Transverse colon (tissue), 4 donors: ENCODE measurements around the gene SSR4. TPM values are rescaled to one million over a fixed set of nuclear protein-coding genes. Genes with fewer than 3 reads are reported as not detected.

Experiments
- DNase-seq: peaks from one replicate; pipeline ENCODE4 v3.0.0-alpha.2; 2019
- H3K27ac ChIP-seq, 4 donors: fragments of 200-600 bp; sonication (generic); 2 replicates each; pipeline ENCODE4 v1.5.1; 2016 to 2018; ENCODE audit warnings: inconsistent platforms in 4 of 4
- H3K27me3 ChIP-seq: fragments of 200-600 bp; sonication (generic); 2 replicates; pipeline ENCODE4 v1.5.1; 2017; ENCODE audit warnings: inconsistent platforms
- H3K36me3 ChIP-seq, 4 donors: fragments of 200-600 bp; sonication (generic); 2 replicates each; pipeline ENCODE4 v1.5.1; 2017 to 2019; ENCODE audit warnings: inconsistent platforms in 4 of 4
- H3K4me1 ChIP-seq, 4 donors: fragments of 200-600 bp; sonication (generic); 2 replicates each; pipeline ENCODE4 v1.5.1; 2017 to 2020; ENCODE audit warnings: inconsistent platforms in 4 of 4
- H3K4me3 ChIP-seq, 4 donors: fragments of 200-600 bp; sonication (generic); 1 replicate in 1 of 4; 2 replicates in 3 of 4; pipeline versions ENCODE4 v1.5.1 to v1.6.1; 2017 to 2019; ENCODE audit warnings: inconsistent platforms in 4 of 4
- H3K9me3 ChIP-seq, 2 donors: fragments of 200-600 bp; sonication (generic); 2 replicates each; pipeline ENCODE4 v1.5.1; 2017 to 2019; ENCODE audit warnings: inconsistent platforms in 2 of 2
- CTCF ChIP-seq, 5 experiments: fragments of 200-600 bp in 3 of 5; fragments of 450-650 bp in 2 of 5; sonication (generic) in 3 of 5; IDR thresholded peaks; 1 replicate in 2 of 5; 2 replicates in 3 of 5; pipeline ENCODE4 v1.5.1; 2016 to 2017; ENCODE audit warnings: antibody characterized with exemption in 5 of 5, inconsistent platforms in 3 of 5, mild to moderate bottlenecking in 2 of 5, moderate library complexity in 1 of 5
- EP300 ChIP-seq: sonication (generic); formaldehyde crosslinking; IDR thresholded peaks from one replicate; pipeline ENCODE4 v1.6.1; 2017; ENCODE audit warnings: antibody characterized with exemption, low read depth
- POLR2A ChIP-seq: fragments of 450-650 bp; IDR thresholded peaks from one replicate; pipeline ENCODE4 v1.6.1; 2016; ENCODE audit warnings: antibody characterized with exemption, mild to moderate bottlenecking, moderate library complexity
- POLR2AphosphoS5 ChIP-seq, 3 donors: sonication (generic); formaldehyde crosslinking; IDR thresholded peaks; one replicate each; pipeline ENCODE4 v1.6.1; 2016; ENCODE audit warnings: antibody characterized with exemption in 3 of 3
- WGBS, 2 donors: methylation state at CpG; one replicate each; pipeline ENCODE4 v1.1.5; 2018; ENCODE audit warnings: low coverage in 1 of 2; 5-methylcytosine and 5-hydroxymethylcytosine counted together
- in situ Hi-C, 4 donors: fragments of 200-750 bp; cut with MboI; loops; one replicate each; pipeline versions ENCODE4 v1.15.0 to v1.15.1; 2017; ENCODE audit warnings: low sequenced_read_pairs in 3 of 4, low pct_ligation_motif_present in 1 of 4, low pct_unique_long_range_greater_than_20kb in 1 of 4
- intact Hi-C: fragments of 100-400 bp; cut with DNase I; formaldehyde crosslinking; loops from one replicate; pipeline ENCODE4 v1.15.1; 2023; ENCODE audit warnings: low total_unique reads
- total RNA-seq, 4 donors: library from RNA; depleted of rRNA; stranded (reverse); fragments of >200 nt; gene quantifications; one replicate each; pipeline ENCODE4 v1.1.0, GENCODE V29; 2016

Gene SSR4
- total RNA-seq, 4 donors from 2014 or later: 16.1 to 165 (median 95.8) TPM

- Histone ChIP-seq H3K9me3 (no peaks in the 10 kb centered on the region), H3K36me3 (no peaks in the 10 kb centered on the region), H3K4me3 (no peak overlapping the region), H3K27me3 (no peaks in the 10 kb centered on the region), H3K4me1 (no peaks in the 10 kb centered on the region), H3K27ac (no peak overlapping the region)
- no peak for DNase-seq
- no peak for TF ChIP-seq CTCF (IDR thresholded peaks at IDR 0.05)
- no peak for TF ChIP-seq POLR2AphosphoS5 (IDR thresholded peaks at IDR 0.05)
- TF ChIP-seq POLR2A: no peak
- TF ChIP-seq EP300: no peak
- in situ Hi-C loops (loop anchor here in 1 of 4 donors (25.0 kb wide), 1 partner anchor 191 kb away; the partner anchor contains the start of genes HCFC1 and TMEM187), intact Hi-C loops (no loop called here)
- 87% methylated on average over 28 of the region's 37 CpGs; no CpG with 5 or more reads in 1 of the 2 donors for WGBS, 2 donors
Measured at GRCh38 chrX:153771415-153772315, 22.8 kb upstream of the SSR4 start.

- in situ Hi-C loops: loop anchor here in 1 of 4 donors (25.0 kb wide), 1 partner anchor 190 kb away; the partner anchor contains the start of genes HCFC1 and TMEM187
- H3K4me1 ChIP-seq: no peaks in the 10 kb centered on the region
- TF ChIP-seq EP300: no peak
- no peak for TF ChIP-seq POLR2AphosphoS5 (IDR thresholded peaks at IDR 0.05)
- no peak for TF ChIP-seq POLR2A
- H3K27me3 ChIP-seq: no peaks in the 10 kb centered on the region
- H3K27ac ChIP-seq: no peak overlapping the region
- no peaks in the 10 kb centered on the region for H3K36me3 ChIP-seq
- 84% methylated on average over 18 of the region's 21 CpGs; no CpG with 5 or more reads in 1 of the 2 donors for WGBS, 2 donors
- intact Hi-C loops: no loop called here
- H3K9me3 ChIP-seq: no peaks in the 10 kb centered on the region
- no peak overlapping the region for H3K4me3 ChIP-seq
- no peak for DNase-seq
Measured at GRCh38 chrX:153772316-153773217, 21.9 kb upstream of the SSR4 start.

GRCh38 chrX:153773218-153773611 lies 21.3 kb upstream of the SSR4 start:
- in situ Hi-C loops: loop anchor here in 1 of 4 donors (25.0 kb wide), 1 partner anchor 189 kb away; the partner anchor contains the start of genes HCFC1 and TMEM187
- Histone ChIP-seq H3K4me1 (no peaks in the 10 kb centered on the region), H3K4me3 (no peak overlapping the region), H3K36me3 (no peaks in the 10 kb centered on the region), H3K27me3 (no peaks in the 10 kb centered on the region), H3K9me3 (no peaks in the 10 kb centered on the region), H3K27ac (no peak overlapping the region)
- 92% methylated on average over 22 of the region's 23 CpGs; no CpG with 5 or more reads in 1 of the 2 donors for WGBS, 2 donors
- DNase-seq: no peak
- intact Hi-C loops: no loop called here
- no peak for TF ChIP-seq POLR2A
- no peak for TF ChIP-seq POLR2AphosphoS5 (IDR thresholded peaks at IDR 0.05)
- no peak for TF ChIP-seq EP300
- no peak for TF ChIP-seq CTCF (IDR thresholded peaks at IDR 0.05)

GRCh38 chrX:153773741-153774575 lies 20.5 kb upstream of the SSR4 start:
- intact Hi-C loops: no loop called here
- whole genome bisulfite sequencing, 2 donors: 94% methylated on average over 42 of the region's 48 CpGs; no CpG with 5 or more reads in 1 of the 2 donors
- in situ Hi-C loops: loop anchor here in 1 of 4 donors (25.0 kb wide), 1 partner anchor 188 kb away; the partner anchor contains the start of genes HCFC1 and TMEM187

More at GRCh38 chrX:153773741-153774575, 20.5 kb upstream of the SSR4 start:
- no peak for TF ChIP-seq POLR2A
- no peak for TF ChIP-seq CTCF (IDR thresholded peaks at IDR 0.05)
- TF ChIP-seq POLR2AphosphoS5 (IDR thresholded peaks at IDR 0.05): no peak
- TF ChIP-seq EP300: no peak
- no peak overlapping the region for H3K4me3 ChIP-seq
- H3K27me3 ChIP-seq: no peaks in the 10 kb centered on the region
- no peak for DNase-seq
- no peak overlapping the region for H3K27ac ChIP-seq
- no peaks in the 10 kb centered on the region for H3K36me3 ChIP-seq
- no peaks in the 10 kb centered on the region for H3K9me3 ChIP-seq
- H3K4me1 ChIP-seq: no peaks in the 10 kb centered on the region
